Astrocyte (in vitro differentiated cells and primary cell): Measurements from ENCODE around the gene EDNRB. TPM values are rescaled to one million over a fixed set of nuclear protein-coding genes. Genes with fewer than 3 reads are reported as not detected.

ENCODE experiments used
- DNase-seq: peaks from one replicate; pipeline ENCODE4 v3.0.0-alpha.2; 2010; ENCODE audit warnings: low read depth
- FAIRE-seq: peaks from 2 replicates; lab custom pipeline; 2011; peaks lifted over from hg19 to GRCh38; lab: Jason Lieb, UNC
- H2AFZ ChIP-seq: 2 replicates; pipeline ENCODE4 v1.6.0; 2012; ENCODE audit warnings: low read depth, low read length, inconsistent platforms
- H3K27ac ChIP-seq: 2 replicates; pipeline ENCODE4 v1.5.1; 2011; ENCODE audit warnings: low read depth, low read length, inconsistent platforms
- H3K27me3 ChIP-seq: 2 replicates; pipeline ENCODE4 v1.6.0; 2011; ENCODE audit warnings: low read length, inconsistent platforms; ENCODE audit not compliant: insufficient read depth
- H3K36me3 ChIP-seq: 2 replicates; pipeline ENCODE4 v1.5.1; 2011; ENCODE audit warnings: low read length, inconsistent platforms; ENCODE audit not compliant: insufficient read depth
- H3K4me1 ChIP-seq: 2 replicates; pipeline ENCODE4 v1.5.1; 2011; ENCODE audit warnings: low read length, inconsistent platforms; ENCODE audit not compliant: insufficient read depth
- H3K4me2 ChIP-seq: 2 replicates; pipeline ENCODE4 v1.6.0; 2012; ENCODE audit warnings: low read length, inconsistent platforms
- H3K4me3 ChIP-seq: 2 replicates; pipeline ENCODE4 v1.5.1; 2011; ENCODE audit warnings: low read depth, mild to moderate bottlenecking, low read length, inconsistent platforms; ENCODE audit not compliant: insufficient read depth
- H3K79me2 ChIP-seq: 2 replicates; pipeline ENCODE4 v1.6.0; 2012; ENCODE audit warnings: mild to moderate bottlenecking, low read length, inconsistent platforms; ENCODE audit not compliant: insufficient read depth
- H3K9ac ChIP-seq: 2 replicates; pipeline ENCODE4 v1.6.0; 2012; ENCODE audit warnings: mild to moderate bottlenecking, low read length, inconsistent platforms
- H3K9me3 ChIP-seq: 2 replicates; pipeline ENCODE4 v1.5.1; 2012; ENCODE audit warnings: low read depth, mild to moderate bottlenecking, low read length, inconsistent platforms; ENCODE audit not compliant: insufficient read depth
- H4K20me1 ChIP-seq: 2 replicates; pipeline ENCODE4 v1.6.0; 2012; ENCODE audit warnings: low read length, inconsistent platforms; ENCODE audit not compliant: insufficient read depth
- H3K27ac Mint-ChIP-seq: one replicate; pipeline ENCODE4 v1.8.0; 2021; ENCODE audit warnings: mild to moderate bottlenecking, mixed read lengths; ENCODE audit not compliant: unreplicated experiment
- H3K27me3 Mint-ChIP-seq: one replicate; pipeline ENCODE4 v1.8.0; 2021; ENCODE audit warnings: low read depth, mixed read lengths; ENCODE audit not compliant: unreplicated experiment
- H3K36me3 Mint-ChIP-seq: one replicate; pipeline ENCODE4 v1.8.0; 2021; ENCODE audit warnings: low read depth, mixed read lengths; ENCODE audit not compliant: unreplicated experiment
- H3K4me1 Mint-ChIP-seq: one replicate; pipeline ENCODE4 v1.8.0; 2021; ENCODE audit warnings: low read depth, mixed read lengths; ENCODE audit not compliant: unreplicated experiment
- H3K4me3 Mint-ChIP-seq: one replicate; pipeline ENCODE4 v1.8.0; 2021; ENCODE audit warnings: mild to moderate bottlenecking, moderate library complexity, mixed read lengths; ENCODE audit not compliant: unreplicated experiment
- H3K9me3 Mint-ChIP-seq: one replicate; pipeline ENCODE4 v1.8.0; 2021; ENCODE audit warnings: mild to moderate bottlenecking, mixed read lengths; ENCODE audit not compliant: unreplicated experiment
- EZH2 ChIP-seq: IDR thresholded peaks from 2 replicates; pipeline ENCODE4 v1.6.1; 2012; ENCODE audit warnings: mild to moderate bottlenecking, low read length, inconsistent platforms; ENCODE audit not compliant: insufficient read depth
- total RNA-seq: library from RNA; stranded (reverse); gene quantifications from 2 replicates; pipeline ENCODE4 v1.2.1, GENCODE V29; 2021
- TF ChIP-seq, protein P1 (sequence below): IDR thresholded peaks from 2 replicates; pipeline ENCODE4 v1.5.1; 2011; ENCODE audit warnings: low read depth, mild to moderate bottlenecking, inconsistent platforms, low read length, moderate library complexity; ENCODE audit not compliant: insufficient read depth

EDNRB gene
- total RNA-seq, 1 donor from 2014 or later = 3.2 TPM

DNA sequence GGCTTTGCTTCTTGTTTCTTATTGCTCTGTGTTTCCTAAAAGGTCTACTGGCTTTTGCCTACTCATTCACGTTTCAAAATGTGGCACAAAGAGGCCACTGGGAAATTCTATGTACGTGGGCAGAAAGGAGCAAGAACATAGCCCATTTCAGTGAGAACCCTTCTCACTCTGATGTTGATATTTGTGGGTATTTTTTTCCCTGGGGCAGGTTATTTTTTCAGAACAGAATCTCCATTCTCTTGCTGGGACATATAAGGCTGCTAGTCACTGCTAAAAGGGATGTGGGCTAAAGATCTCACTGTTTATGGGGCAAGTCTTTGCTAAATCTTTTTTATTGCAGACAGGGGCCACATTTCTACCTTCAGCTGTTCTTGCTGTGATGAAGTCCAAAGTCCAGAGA, 27.1 kb downstream of the EDNRB start:
- no peak overlapping the region for H3K4me3 Mint-ChIP-seq
- H3K27me3 Mint-ChIP-seq = no peaks in the 10 kb centered on the region
- Histone ChIP-seq H3K79me2 (no peaks in the 10 kb centered on the region), H3K9ac (no peak overlapping the region), H3K4me2 (no peak overlapping the region), H2AFZ (no peak overlapping the region), H3K4me1 (no peaks in the 10 kb centered on the region), H3K9me3 (no peaks in the 10 kb centered on the region), H3K36me3 (no peaks in the 10 kb centered on the region), H4K20me1 (no peaks in the 10 kb centered on the region), H3K27ac (no peak overlapping the region), H3K27me3 (no peaks in the 10 kb centered on the region), H3K4me3 (no peak overlapping the region)
- TF ChIP-seq, protein P1, sequence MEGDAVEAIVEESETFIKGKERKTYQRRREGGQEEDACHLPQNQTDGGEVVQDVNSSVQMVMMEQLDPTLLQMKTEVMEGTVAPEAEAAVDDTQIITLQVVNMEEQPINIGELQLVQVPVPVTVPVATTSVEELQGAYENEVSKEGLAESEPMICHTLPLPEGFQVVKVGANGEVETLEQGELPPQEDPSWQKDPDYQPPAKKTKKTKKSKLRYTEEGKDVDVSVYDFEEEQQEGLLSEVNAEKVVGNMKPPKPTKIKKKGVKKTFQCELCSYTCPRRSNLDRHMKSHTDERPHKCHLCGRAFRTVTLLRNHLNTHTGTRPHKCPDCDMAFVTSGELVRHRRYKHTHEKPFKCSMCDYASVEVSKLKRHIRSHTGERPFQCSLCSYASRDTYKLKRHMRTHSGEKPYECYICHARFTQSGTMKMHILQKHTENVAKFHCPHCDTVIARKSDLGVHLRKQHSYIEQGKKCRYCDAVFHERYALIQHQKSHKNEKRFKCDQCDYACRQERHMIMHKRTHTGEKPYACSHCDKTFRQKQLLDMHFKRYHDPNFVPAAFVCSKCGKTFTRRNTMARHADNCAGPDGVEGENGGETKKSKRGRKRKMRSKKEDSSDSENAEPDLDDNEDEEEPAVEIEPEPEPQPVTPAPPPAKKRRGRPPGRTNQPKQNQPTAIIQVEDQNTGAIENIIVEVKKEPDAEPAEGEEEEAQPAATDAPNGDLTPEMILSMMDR = no peak
- no peak for TF ChIP-seq EZH2
- no peaks in the 10 kb centered on the region for H3K9me3 Mint-ChIP-seq
- H3K36me3 Mint-ChIP-seq = no peaks in the 10 kb centered on the region
- DNase-seq (no peak), FAIRE-seq (no peak)
- no peak overlapping the region for H3K27ac Mint-ChIP-seq
- no peaks in the 10 kb centered on the region for H3K4me1 Mint-ChIP-seq

- TF ChIP-seq EZH2 = no peak
- TF ChIP-seq, protein P1 = no peak
- FAIRE-seq (no peak), DNase-seq (no peak)
- Histone ChIP-seq H2AFZ (no peak overlapping the region), H3K36me3 (no peaks in the 10 kb centered on the region), H4K20me1 (no peaks in the 10 kb centered on the region), H3K4me3 (no peak overlapping the region), H3K27me3 (no peaks in the 10 kb centered on the region), H3K4me2 (no peak overlapping the region), H3K27ac (no peak overlapping the region), H3K9ac (no peak overlapping the region), H3K9me3 (no peaks in the 10 kb centered on the region), H3K79me2 (no peaks in the 10 kb centered on the region), H3K4me1 (no peaks in the 10 kb centered on the region)
- H3K27ac Mint-ChIP-seq = no peak overlapping the region
- H3K27me3 Mint-ChIP-seq = no peaks in the 10 kb centered on the region
- H3K4me1 Mint-ChIP-seq = no peaks in the 10 kb centered on the region
- no peak overlapping the region for H3K4me3 Mint-ChIP-seq
- no peaks in the 10 kb centered on the region for H3K36me3 Mint-ChIP-seq
- H3K9me3 Mint-ChIP-seq = no peaks in the 10 kb centered on the region
These were observed 27.6 kb downstream of the EDNRB start for GRCh38 chr13:77891041-77891440.

DNA sequence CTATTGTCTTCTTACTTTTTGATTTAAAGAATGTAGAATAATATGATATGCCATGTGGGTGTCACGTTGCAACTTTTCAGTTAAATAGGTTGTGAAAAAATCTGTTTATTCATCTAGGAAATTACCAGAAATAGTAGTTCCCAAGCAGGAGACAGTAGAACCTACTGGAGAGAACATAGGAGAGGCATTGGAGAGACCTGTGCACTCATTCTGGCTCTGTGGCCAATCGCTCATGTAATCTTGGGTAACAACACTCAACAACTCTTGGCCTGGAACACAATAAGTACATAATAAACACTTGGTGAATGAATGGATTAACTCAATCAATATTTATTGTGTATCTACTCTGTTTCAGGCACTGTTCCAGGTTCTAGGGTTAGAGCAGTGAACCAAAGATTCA, 35.3 kb downstream of the EDNRB start:
- H3K9me3 ChIP-seq = no peaks in the 10 kb centered on the region
- no peak overlapping the region for H3K4me2 ChIP-seq
- no peaks in the 10 kb centered on the region for H3K36me3 ChIP-seq
- Mint-ChIP-seq H3K27me3 (no peaks in the 10 kb centered on the region), H3K27ac (no peak overlapping the region), H3K36me3 (no peaks in the 10 kb centered on the region), H3K9me3 (no peaks in the 10 kb centered on the region), H3K4me3 (no peak overlapping the region), H3K4me1 (no peaks in the 10 kb centered on the region)
- H3K79me2 ChIP-seq = no peaks in the 10 kb centered on the region
- H4K20me1 ChIP-seq = no peaks in the 10 kb centered on the region
- no peak overlapping the region for H3K4me3 ChIP-seq
- H3K4me1 ChIP-seq = no peaks in the 10 kb centered on the region
- no peak overlapping the region for H3K27ac ChIP-seq
- no peak overlapping the region for H3K9ac ChIP-seq
- H2AFZ ChIP-seq = no peak overlapping the region
- no peaks in the 10 kb centered on the region for H3K27me3 ChIP-seq
- FAIRE-seq (no peak), DNase-seq (no peak)
- TF ChIP-seq, protein P1 = no peak
- TF ChIP-seq EZH2 = no peak
